AG04449 (cell line): ENCODE results near the gene ADGRA3.
"Not testable (repeated sequence)": the region's sequence is repeated elsewhere in the genome, so short reads cannot be mapped to it uniquely, and the experiment has no call there.

Source experiments
- CTCF ChIA-PET: fragments of 350-600 bp; formaldehyde crosslinking; extraction: SDS; loops from one replicate; lab custom pipeline; 2021; ENCODE audit warnings: antibody characterized with exemption; lab: Yijun Ruan, JAX
- POLR2A ChIA-PET: fragments of 400-600, 350-600 bp; formaldehyde crosslinking; extraction: SDS; loops from one replicate; lab custom pipeline; 2020; ENCODE audit warnings: antibody characterized with exemption, inconsistent platforms; lab: Yijun Ruan, JAX
- DNase-seq: peaks from one replicate; pipeline ENCODE4 v3.0.0-alpha.2; 2010; ENCODE audit warnings: low read depth, low spot score
- H3K4me3 ChIP-seq: 2 replicates; pipeline ENCODE4 v1.5.1; 2011; ENCODE audit warnings: low read depth, mild to moderate bottlenecking, control low read depth, low read length
- CTCF ChIP-seq: IDR thresholded peaks from one replicate; pipeline ENCODE4 v1.5.1; 2011; ENCODE audit warnings: mild to moderate bottlenecking, moderate library complexity, low read length, control low read depth, inconsistent platforms; ENCODE audit not compliant: insufficient read depth; ENCODE audit errors: missing control alignments

Gene ADGRA3

GRCh38 chr4:22385611-22386011 is 130.3 kb downstream of the ADGRA3 start:
- POLR2A ChIA-PET, result no interaction called here
- no peak for DNase-seq
- TF ChIP-seq CTCF, result no peak
- CTCF ChIA-PET, result interaction anchor here (1.3 to 10.1 kb wide), 2 partner anchors 9 to 598 kb away, joined by 3 to 499 read pairs; no protein-coding TSS in a partner anchor
- H3K4me3 ChIP-seq, result no peak overlapping the region

- TF ChIP-seq CTCF, result no peak
- ChIA-PET CTCF (interaction anchor here (1.6 to 2.0 kb wide), 2 partner anchors 11 to 595 kb away, joined by 4 to 10 read pairs; no protein-coding TSS in a partner anchor), POLR2A (no interaction called here)
- no peak overlapping the region for H3K4me3 ChIP-seq
- no peak for DNase-seq
Observed at GRCh38 chr4:22384154-22384553, 131.7 kb downstream of the ADGRA3 start.

- DNase-seq, POLR2A ChIA-PET, H3K4me3 ChIP-seq: not testable (repeated sequence)
- CTCF ChIA-PET, result interaction anchor here (1.2 to 2.7 kb wide), 4 partner anchors 9 to 593 kb away, joined by 3 to 14 read pairs (median 4); no protein-coding TSS in a partner anchor
Observed at GRCh38 chr4:22382216-22382615, 133.7 kb downstream of the ADGRA3 start.

- ChIA-PET POLR2A (no interaction called here), CTCF (interaction anchor here (0.7 to 3.4 kb wide), 6 partner anchors 10 to 583 kb away, joined by 3 to 20 read pairs (median 5); no protein-coding TSS in a partner anchor)
Observed at GRCh38 chr4:22372986-22373385, 142.9 kb downstream of the ADGRA3 start.

GRCh38 chr4:22369901-22370562 is 145.8 kb downstream of the ADGRA3 start:
- TF ChIP-seq CTCF, result no peak
- ChIA-PET POLR2A (no interaction called here), CTCF (interaction anchor here (1.0 to 1.4 kb wide), 4 partner anchors 12 to 581 kb away, joined by 3 to 4 read pairs (median 3); no protein-coding TSS in a partner anchor)
- no peak for DNase-seq
- H3K4me3 ChIP-seq, result no peak overlapping the region

More at GRCh38 chr4:22372986-22373385, 142.9 kb downstream of the ADGRA3 start:
- TF ChIP-seq CTCF, result no peak
- DNase-seq, result no peak
- H3K4me3 ChIP-seq, result no peak overlapping the region

GRCh38 chr4:22363787-22364186 is 152.1 kb downstream of the ADGRA3 start:
- no peak for DNase-seq
- H3K4me3 ChIP-seq, result no peak overlapping the region
- CTCF ChIA-PET, result interaction anchor here (1.4 to 1.8 kb wide), 3 partner anchors 25 to 574 kb away, joined by 3 to 7 read pairs (median 4); no protein-coding TSS in a partner anchor
- POLR2A ChIA-PET, result no interaction called here
- TF ChIP-seq CTCF, result no peak
